Liver (tissue), 3 donors: ENCODE results near the gene RNF182.

Experiments used
- CTCF ChIP-seq: fragments of 150-350 bp; IDR thresholded peaks from 2 replicates; pipeline ENCODE4 v1.5.1; 2017; ENCODE audit warnings: improper control_type of control experiment, low read depth, low read length; ENCODE audit not compliant: missing input control
- FOXA1 ChIP-seq: IDR thresholded peaks from 2 replicates; pipeline ENCODE4 v1.6.1; 2016; ENCODE audit warnings: antibody characterized with exemption
- GABPA ChIP-seq, 2 donors: IDR thresholded peaks in 1 of 2; conservative IDR thresholded peaks in 1 of 2; 2 replicates each; pipeline ENCODE4 v1.6.1; 2016; ENCODE audit warnings: antibody characterized with exemption in 2 of 2, mild to moderate bottlenecking in 1 of 2, moderate library complexity in 1 of 2
- JUND ChIP-seq, 2 donors: IDR thresholded peaks; 2 replicates each; pipeline ENCODE4 v1.6.1; 2016; ENCODE audit warnings: antibody characterized with exemption in 2 of 2
- MAX ChIP-seq: IDR thresholded peaks from 2 replicates; pipeline ENCODE4 v1.6.1; 2016; ENCODE audit warnings: antibody characterized with exemption
- RAD21 ChIP-seq, 2 donors: IDR thresholded peaks; 2 replicates each; pipeline ENCODE4 v1.6.1; 2016; ENCODE audit warnings: antibody characterized with exemption in 2 of 2, mild to moderate bottlenecking in 2 of 2
- REST ChIP-seq: IDR thresholded peaks from 2 replicates; pipeline ENCODE4 v1.6.1; 2016; ENCODE audit warnings: antibody characterized with exemption, mild to moderate bottlenecking
- RXRA ChIP-seq, 2 donors: IDR thresholded peaks; 2 replicates each; pipeline ENCODE4 v1.6.1; 2017 to 2018; ENCODE audit warnings: antibody characterized with exemption in 2 of 2, mild to moderate bottlenecking in 1 of 2
- SP1 ChIP-seq: IDR thresholded peaks from 2 replicates; pipeline ENCODE4 v1.6.1; 2018; ENCODE audit warnings: antibody characterized with exemption, mild to moderate bottlenecking
- TAF1 ChIP-seq: conservative IDR thresholded peaks from 2 replicates; pipeline ENCODE4 v1.6.1; 2016; ENCODE audit warnings: antibody characterized with exemption, mild to moderate bottlenecking
- YY1 ChIP-seq: IDR thresholded peaks from 2 replicates; pipeline ENCODE4 v1.6.1; 2016; ENCODE audit warnings: antibody characterized with exemption, mild to moderate bottlenecking
- ZBTB33 ChIP-seq: IDR thresholded peaks from 2 replicates; pipeline ENCODE4 v1.6.1; 2016; ENCODE audit warnings: antibody characterized with exemption
- donor health status: healthy.
- donor health status: healthy.

DNA sequence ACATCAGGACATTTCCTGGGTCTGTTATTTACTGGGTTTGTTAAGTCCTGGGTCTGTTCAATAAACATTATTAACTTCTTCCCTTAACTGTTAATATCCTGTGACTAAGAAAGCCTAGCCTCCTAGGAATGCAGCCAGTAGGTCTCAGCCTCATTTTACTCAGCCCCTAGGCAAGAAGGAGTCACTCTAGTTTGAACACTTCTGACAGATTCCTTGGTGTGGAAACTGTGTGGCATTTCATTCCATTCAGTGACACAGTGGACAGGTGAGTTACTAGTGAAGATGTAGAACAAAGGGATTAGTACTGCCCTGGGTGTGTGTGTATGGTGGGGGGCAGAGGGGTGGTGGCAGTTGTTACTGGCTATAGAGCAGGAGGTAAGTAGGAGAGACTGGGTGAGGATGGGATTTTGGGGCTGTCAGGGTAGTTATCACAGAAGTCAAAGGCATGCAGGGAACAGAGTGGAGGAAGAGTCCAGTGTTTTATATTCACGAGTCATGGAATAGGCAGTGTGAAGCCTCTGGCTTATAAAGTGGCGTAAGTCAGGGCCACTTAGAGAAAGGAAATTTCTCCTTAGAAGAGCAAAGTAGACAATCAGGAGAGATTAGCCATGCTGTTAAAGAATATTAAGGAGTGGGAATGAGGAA lies 28.4 kb downstream of the RNF182 start:
- TF ChIP-seq CTCF (no peak), YY1 (no peak), GABPA (IDR thresholded peaks at IDR 0.05 in 1 of 2, conservative IDR thresholded peaks at IDR 0.05 in 1 of 2) (no peak), MAX (no peak), REST (no peak), ZBTB33 (no peak), FOXA1 (no peak), TAF1 (no peak), RXRA (IDR thresholded peaks at IDR 0.05) (no peak), JUND (IDR thresholded peaks at IDR 0.05) (no peak), RAD21 (IDR thresholded peaks at IDR 0.05) (no peak), SP1 (no peak)
